Hematopoietic multipotent progenitor cell treated with erythropoietin and hydrocortisone succinate and interleukin-3 and kit ligand, for 17 days (in vitro differentiated cells): ENCODE results near the gene TTC32.

ENCODE experiments used
- DNase-seq: peaks from one replicate; pipeline ENCODE4 v3.0.0-alpha.2; 2015; ENCODE audit warnings: low spot score

TTC32 gene

GRCh38 chr2:19850056-19851050 is 51.4 kb downstream of the TTC32 start:
- DNase-seq: no peak

- no peak for DNase-seq
Measured at GRCh38 chr2:19848952-19849351, 52.8 kb downstream of the TTC32 start.

- DNase-seq: no peak
Measured at GRCh38 chr2:19848029-19848750, 53.6 kb downstream of the TTC32 start.

GRCh38 chr2:19847486-19847885 is 54.3 kb downstream of the TTC32 start:
- DNase-seq: no peak
